ENCODE results near the gene FPR3. TPM values are rescaled to one million over a fixed set of nuclear protein-coding genes. Genes with fewer than 3 reads are reported as not detected.
"Not testable (repeated sequence)": the region's sequence is repeated elsewhere in the genome, so short reads cannot be mapped to it uniquely, and the experiment has no call there.

The FPR3 gene
- total RNA-seq, 1 donor from 2014 or later = not detected

DNA sequence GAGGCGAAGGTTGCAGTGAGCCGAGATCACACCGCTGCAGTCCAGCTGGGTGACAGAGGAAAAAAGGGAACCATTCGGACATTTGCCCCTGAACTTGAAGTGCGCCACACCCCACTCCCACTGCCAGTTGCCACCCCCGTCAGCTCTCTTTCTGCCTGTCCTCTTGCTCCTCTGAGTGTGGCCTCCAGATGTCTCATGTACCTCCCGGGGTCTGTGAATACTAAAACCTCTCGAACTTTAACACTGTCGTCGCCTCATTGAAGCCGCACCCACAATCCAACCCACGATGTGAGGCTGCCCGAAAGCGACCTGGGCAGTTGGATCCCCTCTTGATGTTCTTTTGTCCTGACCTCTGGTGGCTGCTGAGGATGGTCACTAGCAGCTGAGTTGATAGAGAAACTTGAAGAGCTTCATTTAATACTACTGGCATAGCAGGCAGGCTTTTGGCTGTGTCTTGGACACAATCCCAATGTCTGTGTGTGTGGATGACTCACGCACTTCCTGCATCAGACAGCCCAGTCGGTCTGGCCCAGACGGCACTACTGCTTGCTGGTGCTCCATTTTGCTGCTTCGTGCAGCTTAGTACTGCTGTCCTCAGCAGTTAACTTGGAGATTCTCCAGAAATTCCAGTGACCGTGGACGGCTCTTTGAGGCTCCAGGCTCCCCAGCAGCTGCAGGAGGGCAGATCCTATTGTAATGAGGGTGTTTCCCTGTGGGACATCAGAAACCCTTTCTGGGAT lies 4.2 kb downstream of the FPR3 start:
- no peak for DNase-seq (ENCODE audit: low read depth)
- TF ChIP-seq CTCF (conservative IDR thresholded peaks at IDR 0.05; ENCODE audit: low read depth, low read length) = no peak
- no peak overlapping the region for H3K4me3 ChIP-seq (ENCODE audit: low read depth, low read length)

DNA sequence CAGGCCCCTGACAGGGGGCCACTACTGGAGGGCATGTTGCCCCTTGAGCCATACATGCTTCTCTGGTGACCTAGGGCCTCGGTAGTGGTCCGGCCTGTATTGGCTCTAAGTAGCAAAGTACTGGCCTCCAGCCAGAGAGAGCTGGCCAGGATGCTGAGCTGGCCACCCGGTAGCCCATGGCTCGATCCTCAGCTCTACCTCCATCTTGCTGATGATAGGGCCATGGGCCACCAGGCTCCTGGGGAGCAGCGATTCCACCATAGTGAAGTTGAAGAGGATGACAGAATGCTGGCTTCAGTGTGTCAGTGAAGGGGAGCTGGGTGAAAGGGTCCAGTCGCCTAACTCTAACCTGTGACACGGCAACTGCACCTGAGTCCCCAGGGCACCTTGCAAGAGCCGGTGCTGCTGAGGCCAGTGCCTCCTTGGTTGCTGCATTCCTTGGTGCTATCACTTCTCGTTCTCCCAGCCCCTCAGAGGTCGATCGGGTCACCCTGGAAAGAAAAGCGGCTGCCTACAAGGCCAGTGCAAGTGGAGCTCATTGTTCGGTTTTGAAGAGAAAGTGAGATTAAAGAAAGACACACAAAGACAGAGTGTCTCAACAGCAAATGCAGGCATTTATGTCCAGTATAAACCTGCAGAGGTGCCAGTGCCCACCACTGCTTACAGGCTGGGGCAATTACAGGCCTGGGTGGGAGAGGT lies 5.0 kb downstream of the FPR3 start:
- TF ChIP-seq CTCF (conservative IDR thresholded peaks at IDR 0.05; ENCODE audit: low read depth, low read length) = no peak
- no peak overlapping the region for H3K4me3 ChIP-seq (ENCODE audit: low read depth, low read length)
- no peak for DNase-seq (ENCODE audit: low read depth)

GRCh38 chr19:51800473-51801244 lies 5.7 kb downstream of the FPR3 start:
- TF ChIP-seq CTCF (conservative IDR thresholded peaks at IDR 0.05; ENCODE audit: low read depth, low read length) = no peak
- DNase-seq (ENCODE audit: low read depth) = no peak
- H3K4me3 ChIP-seq (ENCODE audit: low read depth, low read length) = no peak overlapping the region

GRCh38 chr19:51802775-51803174 lies 7.8 kb downstream of the FPR3 start:
- DNase-seq (ENCODE audit: low read depth) = no peak
- no peak for TF ChIP-seq CTCF (conservative IDR thresholded peaks at IDR 0.05; ENCODE audit: low read depth, low read length)

DNA sequence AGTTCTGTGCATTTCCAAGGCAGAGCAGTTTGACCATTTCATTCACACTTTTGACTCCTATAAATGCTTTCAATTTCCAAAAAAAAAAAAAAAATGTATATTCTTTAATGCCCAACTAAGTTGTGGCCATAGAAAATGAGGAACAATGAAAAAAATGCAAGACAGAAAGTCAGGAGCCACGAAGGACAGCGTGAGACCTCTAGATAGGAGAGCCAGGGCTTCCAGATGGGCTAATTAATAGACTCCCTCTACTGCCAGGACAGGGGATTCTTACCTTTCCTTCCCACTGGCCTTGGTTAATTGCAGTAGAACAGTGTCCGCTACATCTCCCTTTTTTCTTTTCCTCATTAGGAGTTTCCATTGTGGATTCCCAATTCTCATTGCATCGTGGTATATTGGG lies 8.6 kb downstream of the FPR3 start:
- no peak for TF ChIP-seq CTCF (conservative IDR thresholded peaks at IDR 0.05; ENCODE audit: low read depth, low read length)
- DNase-seq (ENCODE audit: low read depth) = no peak
- H3K4me3 ChIP-seq (ENCODE audit: low read depth, low read length) = no peak overlapping the region

More at GRCh38 chr19:51802775-51803174, 7.8 kb downstream of the FPR3 start:
- H3K4me3 ChIP-seq (ENCODE audit: low read depth, low read length) = no peak overlapping the region

DNA sequence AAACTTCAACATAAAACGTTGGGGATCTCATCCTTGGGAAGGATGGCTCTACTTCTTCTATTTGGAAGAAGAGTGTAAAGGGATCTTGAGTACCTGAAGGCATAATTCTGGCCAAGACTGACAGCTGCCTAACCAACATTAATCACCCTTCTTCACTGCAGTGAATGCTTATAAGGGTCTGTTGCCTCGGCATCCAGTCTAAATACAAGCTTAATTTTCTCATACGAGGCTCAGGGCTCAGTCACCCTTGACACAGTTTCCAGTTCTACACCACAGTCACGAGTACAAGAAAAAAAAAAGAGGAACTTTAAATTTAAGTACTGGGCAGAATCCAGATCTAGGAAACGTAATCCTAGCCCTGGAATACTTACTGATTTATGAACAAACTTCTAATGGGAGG lies 9.0 kb downstream of the FPR3 start:
- no peak overlapping the region for H3K4me3 ChIP-seq (ENCODE audit: low read depth, low read length)
- no peak for DNase-seq (ENCODE audit: low read depth)
- TF ChIP-seq CTCF (conservative IDR thresholded peaks at IDR 0.05; ENCODE audit: low read depth, low read length) = no peak

DNA sequence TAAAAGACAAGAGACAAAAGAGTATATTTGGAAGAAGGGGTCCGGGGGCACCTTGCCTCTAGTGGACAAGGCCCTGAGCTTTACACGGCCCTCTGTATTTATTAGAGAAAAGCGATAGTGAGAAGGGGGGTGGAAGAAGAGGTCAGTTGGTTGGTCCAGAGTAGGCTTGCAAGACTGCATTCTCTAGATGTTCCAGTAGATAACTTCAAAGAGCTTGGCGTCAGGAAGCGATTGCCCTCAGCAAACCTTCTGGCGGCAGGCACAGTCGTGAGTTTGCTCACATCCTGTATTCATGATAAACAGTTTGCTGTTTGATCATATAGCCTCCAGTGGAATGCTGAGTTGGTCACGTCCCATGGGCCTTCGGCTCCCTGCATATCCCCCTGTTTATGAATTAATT lies 9.8 kb downstream of the FPR3 start:
- H3K4me3 ChIP-seq (ENCODE audit: low read depth, low read length); DNase-seq (ENCODE audit: low read depth): not testable (repeated sequence)

GRCh38 chr19:51805396-51805795 lies 10.4 kb downstream of the FPR3 start:
- not testable (repeated sequence) for H3K4me3 ChIP-seq (ENCODE audit: low read depth, low read length); DNase-seq (ENCODE audit: low read depth)

DNA sequence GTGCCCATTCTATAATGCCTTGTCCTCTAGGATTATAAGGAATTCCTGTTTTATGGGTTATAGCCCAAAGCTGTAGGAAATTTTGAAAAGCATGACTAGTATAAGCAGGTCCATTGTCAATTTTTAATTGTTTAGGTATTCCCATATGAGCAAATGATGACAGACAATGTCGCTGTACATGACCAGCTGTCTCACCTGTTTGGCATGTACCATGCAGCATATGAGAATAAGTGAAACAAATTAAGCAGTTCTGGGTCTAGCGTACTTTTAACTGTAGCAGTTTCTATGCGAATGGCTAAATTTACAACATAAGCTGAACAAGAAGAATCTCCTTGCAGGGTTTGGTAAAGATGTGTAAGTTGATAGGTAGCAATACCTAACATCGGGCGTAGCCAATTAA lies 11.6 kb downstream of the FPR3 start:
- not testable (repeated sequence) for H3K4me3 ChIP-seq (ENCODE audit: low read depth, low read length); DNase-seq (ENCODE audit: low read depth)
